ENCODE results near the gene ZIC2.
"Not testable (repeated sequence)": the region's sequence is repeated elsewhere in the genome, so short reads cannot be mapped to it uniquely, and the experiment has no call there.

ZIC2 gene

GRCh38 chr13:100032642-100033041, 51.1 kb downstream of the ZIC2 start:
- DNase-seq, result not testable (repeated sequence)

DNA sequence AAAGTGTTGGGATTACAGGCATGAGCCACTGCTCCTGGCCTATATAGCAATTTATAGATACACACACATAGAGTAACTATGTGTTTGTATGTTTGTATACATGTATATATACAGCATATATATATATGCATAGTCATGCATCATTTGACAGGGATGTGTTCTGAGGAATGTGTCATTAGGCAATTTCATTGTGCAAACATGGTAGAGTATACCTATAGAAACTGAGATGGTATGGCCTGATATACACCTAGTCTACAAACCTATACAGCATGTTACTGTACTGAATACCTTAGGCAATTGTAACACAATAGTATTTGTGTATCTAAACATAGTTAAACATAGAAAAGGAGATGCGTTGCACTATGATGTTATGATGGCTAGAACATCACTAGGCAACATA, 54.4 kb downstream of the ZIC2 start:
- DNase-seq, result no peak

Measured in right hindlimb (tissue), 1 donor.